Measurements from ENCODE around the gene CDK18. TPM values are rescaled to one million over a fixed set of nuclear protein-coding genes. Genes with fewer than 3 reads are reported as not detected.

Gene CDK18
- total RNA-seq, 2 donors from 2014 or later: 11.1 to 16.2 TPM

DNA sequence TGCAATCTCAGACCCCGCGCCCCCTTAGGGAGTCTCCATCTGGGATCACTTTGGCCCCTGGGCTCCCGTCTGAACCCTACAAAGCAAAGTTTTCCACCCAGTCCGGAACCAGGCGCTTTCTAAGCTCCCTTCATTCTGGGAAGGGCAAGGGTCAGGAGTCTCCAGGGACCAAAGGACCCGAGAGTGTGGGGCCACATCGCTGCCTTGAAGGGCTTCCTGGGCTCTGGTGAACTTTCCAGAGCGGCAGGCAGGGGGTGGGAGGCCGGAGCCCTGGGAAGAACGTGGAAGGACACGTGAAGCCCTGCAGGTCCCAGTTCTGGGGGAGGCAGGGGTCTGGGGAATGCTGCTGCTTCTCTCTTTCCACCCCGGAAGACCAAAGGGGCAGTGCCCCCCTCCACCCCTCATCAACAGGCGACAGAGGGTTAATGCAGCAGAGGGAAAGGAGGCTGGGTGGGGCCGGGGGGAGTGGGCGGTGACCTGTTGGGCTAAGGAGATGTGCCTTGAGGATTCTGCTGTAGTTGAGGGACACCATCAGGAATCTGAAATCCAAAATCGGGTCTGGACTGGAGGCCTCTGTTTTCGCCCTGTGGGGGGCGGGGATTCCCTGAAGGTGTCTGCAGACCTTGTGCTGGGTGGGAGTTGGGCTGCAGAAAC, 734 bp downstream of the CDK18 start:
- no peak for DNase-seq (ENCODE audit: low spot score)
- 8% methylated on average over 18 of the region's 18 CpGs for WGBS
- Histone ChIP-seq H3K4me1 (replicated peaks) (no peaks in the 10 kb centered on the region), H3K9me3 (no peaks in the 10 kb centered on the region), H3K27ac (peak overlapping the region; percentile 27 to 55), H3K27me3 (replicated peaks; ENCODE audit: insufficient read depth) (no peaks in the 10 kb centered on the region), H3K36me3 (no peaks in the 10 kb centered on the region), H3K4me3 (peak overlapping the region; percentile 38 to 49)
- intact Hi-C loops (cut with DNase I): no loop called here
- TF ChIP-seq, protein P1, sequence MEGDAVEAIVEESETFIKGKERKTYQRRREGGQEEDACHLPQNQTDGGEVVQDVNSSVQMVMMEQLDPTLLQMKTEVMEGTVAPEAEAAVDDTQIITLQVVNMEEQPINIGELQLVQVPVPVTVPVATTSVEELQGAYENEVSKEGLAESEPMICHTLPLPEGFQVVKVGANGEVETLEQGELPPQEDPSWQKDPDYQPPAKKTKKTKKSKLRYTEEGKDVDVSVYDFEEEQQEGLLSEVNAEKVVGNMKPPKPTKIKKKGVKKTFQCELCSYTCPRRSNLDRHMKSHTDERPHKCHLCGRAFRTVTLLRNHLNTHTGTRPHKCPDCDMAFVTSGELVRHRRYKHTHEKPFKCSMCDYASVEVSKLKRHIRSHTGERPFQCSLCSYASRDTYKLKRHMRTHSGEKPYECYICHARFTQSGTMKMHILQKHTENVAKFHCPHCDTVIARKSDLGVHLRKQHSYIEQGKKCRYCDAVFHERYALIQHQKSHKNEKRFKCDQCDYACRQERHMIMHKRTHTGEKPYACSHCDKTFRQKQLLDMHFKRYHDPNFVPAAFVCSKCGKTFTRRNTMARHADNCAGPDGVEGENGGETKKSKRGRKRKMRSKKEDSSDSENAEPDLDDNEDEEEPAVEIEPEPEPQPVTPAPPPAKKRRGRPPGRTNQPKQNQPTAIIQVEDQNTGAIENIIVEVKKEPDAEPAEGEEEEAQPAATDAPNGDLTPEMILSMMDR (IDR thresholded peaks at IDR 0.05): no peak
- TF ChIP-seq POLR2A (IDR thresholded peaks at IDR 0.05): no peak
- no peak for TF ChIP-seq POLR2AphosphoS5 (IDR thresholded peaks at IDR 0.05)

DNA sequence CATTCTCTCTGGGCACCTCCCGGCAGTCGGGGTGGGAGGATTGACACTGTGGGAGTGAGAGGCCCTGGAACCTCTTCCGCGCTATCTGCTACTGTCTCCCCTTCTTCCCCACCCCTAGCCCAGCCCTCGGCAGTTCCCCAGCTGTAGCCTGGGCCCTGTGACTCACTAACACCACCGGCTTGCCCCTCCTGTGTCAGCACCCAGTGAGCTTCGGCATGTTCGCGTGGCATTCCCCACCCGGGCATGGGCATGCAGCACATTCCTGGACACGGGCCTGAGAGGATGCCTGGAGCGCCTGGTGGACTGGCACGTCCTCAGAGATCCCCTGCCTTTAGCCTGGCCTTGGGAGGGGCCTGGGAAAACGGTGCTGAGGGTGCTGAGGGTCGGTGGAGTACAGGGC, 1.3 kb downstream of the CDK18 start:
- 23% methylated on average over 13 of the region's 15 CpGs for WGBS
- H3K27ac ChIP-seq: peak overlapping the region in 1 of 2 donors; percentile 27
- peak overlapping the region; percentile 38 to 49 for H3K4me3 ChIP-seq
- peak; percentile 43 for DNase-seq (ENCODE audit: low spot score)
- no peaks in the 10 kb centered on the region for H3K36me3 ChIP-seq
- intact Hi-C loops (cut with DNase I): no loop called here
- H3K27me3 ChIP-seq (replicated peaks; ENCODE audit: insufficient read depth): no peaks in the 10 kb centered on the region
- peak; percentile 48 for TF ChIP-seq POLR2A (IDR thresholded peaks at IDR 0.05)
- TF ChIP-seq POLR2AphosphoS5 (IDR thresholded peaks at IDR 0.05): peak; percentile 47
- TF ChIP-seq, protein P1 (IDR thresholded peaks at IDR 0.05): no peak
- H3K4me1 ChIP-seq (replicated peaks): no peaks in the 10 kb centered on the region
- H3K9me3 ChIP-seq: no peaks in the 10 kb centered on the region

- no peaks in the 10 kb centered on the region for H3K9me3 ChIP-seq
- no peak overlapping the region for H3K27ac ChIP-seq
- TF ChIP-seq POLR2A (IDR thresholded peaks at IDR 0.05): no peak
- TF ChIP-seq, protein P1 (IDR thresholded peaks at IDR 0.05): no peak
- no peak for TF ChIP-seq POLR2AphosphoS5 (IDR thresholded peaks at IDR 0.05)
- H3K4me3 ChIP-seq: no peak overlapping the region
- H3K36me3 ChIP-seq: no peaks in the 10 kb centered on the region
- WGBS: 97% methylated on average over 17 of the region's 17 CpGs
- intact Hi-C loops (cut with DNase I): no loop called here
- no peak for DNase-seq (ENCODE audit: low spot score)
- H3K27me3 ChIP-seq (replicated peaks; ENCODE audit: insufficient read depth): no peaks in the 10 kb centered on the region
- no peaks in the 10 kb centered on the region for H3K4me1 ChIP-seq (replicated peaks)
Observed at GRCh38 chr1:205506409-205507200, 2.1 kb downstream of the CDK18 start.

DNA sequence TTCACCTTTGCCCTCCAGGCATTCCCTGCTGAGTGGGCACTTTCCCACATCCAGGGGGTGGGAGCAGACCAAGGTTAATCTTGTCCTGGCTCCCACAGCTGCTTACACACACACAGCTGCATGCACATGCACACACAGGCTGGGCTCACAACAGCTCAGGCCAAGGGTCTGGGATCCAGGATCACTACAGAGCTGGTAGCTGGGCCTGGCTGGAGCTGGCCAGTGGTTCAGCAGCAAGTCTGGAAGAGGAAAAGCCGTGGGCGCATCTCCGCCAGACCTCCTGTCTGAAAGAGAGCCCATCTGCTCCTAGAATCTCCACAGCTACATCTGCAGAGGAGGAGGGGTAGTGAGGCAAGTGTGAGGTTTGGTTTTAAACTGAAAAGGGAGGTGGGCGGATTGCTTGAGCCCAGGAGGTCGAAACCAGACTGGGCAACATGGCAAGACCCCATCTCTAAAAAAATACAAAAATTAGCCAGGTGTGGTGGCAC, 3.8 kb downstream of the CDK18 start:
- no peaks in the 10 kb centered on the region for H3K9me3 ChIP-seq
- no peak for DNase-seq (ENCODE audit: low spot score)
- no peak overlapping the region for H3K4me3 ChIP-seq
- H3K36me3 ChIP-seq: no peaks in the 10 kb centered on the region
- H3K27ac ChIP-seq: no peak overlapping the region
- intact Hi-C loops (cut with DNase I): no loop called here
- WGBS: 94% methylated on average over 5 of the region's 5 CpGs
- no peaks in the 10 kb centered on the region for H3K27me3 ChIP-seq (replicated peaks; ENCODE audit: insufficient read depth)
- no peaks in the 10 kb centered on the region for H3K4me1 ChIP-seq (replicated peaks)
- TF ChIP-seq POLR2AphosphoS5 (IDR thresholded peaks at IDR 0.05) (no peak), POLR2A (IDR thresholded peaks at IDR 0.05) (no peak)
- TF ChIP-seq, protein P1 (IDR thresholded peaks at IDR 0.05): no peak
